ENCODE data around the gene CLDN20.

Gene CLDN20

DNA sequence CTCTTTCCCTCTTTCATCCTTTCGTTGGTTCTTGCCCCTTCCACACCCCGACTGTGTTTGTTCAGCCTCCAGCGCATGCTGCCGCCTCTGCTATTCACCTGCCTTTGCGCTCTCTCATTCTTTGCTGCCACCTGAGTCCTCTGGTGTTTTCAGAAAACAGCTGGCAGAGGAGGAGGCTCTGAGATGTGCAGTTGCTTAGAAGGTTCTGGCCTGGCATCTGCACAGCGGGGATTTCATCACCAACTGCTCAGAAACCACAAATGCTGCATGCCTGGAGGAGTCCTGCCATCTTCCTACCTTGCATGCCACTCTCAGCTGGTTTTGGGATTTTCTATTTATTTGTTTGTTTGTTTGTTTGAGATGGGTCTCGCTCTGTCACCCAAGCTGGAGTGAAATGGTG is 39.2 kb upstream of the CLDN20 start:
- CTCF ChIA-PET, result interaction anchor here (0.6 to 0.7 kb wide), 2 partner anchors 19 to 311 kb away, joined by 4 read pairs; no protein-coding TSS in a partner anchor
- POLR2A ChIA-PET, result interaction anchor here (0.6 kb wide), 1 partner anchor 899 kb away, joined by 4 read pairs; no protein-coding TSS in a partner anchor
- no peaks in the 10 kb centered on the region for H3K4me1 ChIP-seq (ENCODE audit: control insufficient read depth, insufficient read depth, low read length)
- TF ChIP-seq ZNF549 (tag by site-specific recombination; IDR thresholded peaks at IDR 0.05) (no peak), TRIM28 (IDR thresholded peaks at IDR 0.05; ENCODE audit: borderline replicate concordance, low read length) (no peak), ZFP41 (tag by site-specific recombination; IDR thresholded peaks at IDR 0.05; ENCODE audit: borderline replicate concordance) (no peak), ZNF292 (tag by site-specific recombination; IDR thresholded peaks at IDR 0.05; ENCODE audit: borderline replicate concordance, low read depth) (no peak), MYNN (tag by site-specific recombination; IDR thresholded peaks at IDR 0.05; ENCODE audit: borderline replicate concordance) (no peak), ZNF302 (tag by site-specific recombination; IDR thresholded peaks at IDR 0.05; ENCODE audit: low read depth) (no peak), ZNF621 (tag by site-specific recombination; IDR thresholded peaks at IDR 0.05) (no peak), ZNF777 (tag by site-specific recombination; IDR thresholded peaks at IDR 0.05; ENCODE audit: borderline replicate concordance) (no peak), MEIS1 (CRISPR knock-in tag; IDR thresholded peaks at IDR 0.05; ENCODE audit: borderline replicate concordance) (no peak), OSR2 (tag by site-specific recombination; IDR thresholded peaks at IDR 0.05) (no peak), REPIN1 (tag by site-specific recombination; IDR thresholded peaks at IDR 0.05; ENCODE audit: low read depth) (no peak), BCL11B (tag by site-specific recombination; IDR thresholded peaks at IDR 0.05; ENCODE audit: low read depth) (no peak), OVOL3 (tag by site-specific recombination; IDR thresholded peaks at IDR 0.05) (no peak), ZNF521 (tag by site-specific recombination; IDR thresholded peaks at IDR 0.05) (no peak), ZSCAN16 (tag by site-specific recombination; IDR thresholded peaks at IDR 0.05) (no peak)
- TF ChIP-seq, protein P1, sequence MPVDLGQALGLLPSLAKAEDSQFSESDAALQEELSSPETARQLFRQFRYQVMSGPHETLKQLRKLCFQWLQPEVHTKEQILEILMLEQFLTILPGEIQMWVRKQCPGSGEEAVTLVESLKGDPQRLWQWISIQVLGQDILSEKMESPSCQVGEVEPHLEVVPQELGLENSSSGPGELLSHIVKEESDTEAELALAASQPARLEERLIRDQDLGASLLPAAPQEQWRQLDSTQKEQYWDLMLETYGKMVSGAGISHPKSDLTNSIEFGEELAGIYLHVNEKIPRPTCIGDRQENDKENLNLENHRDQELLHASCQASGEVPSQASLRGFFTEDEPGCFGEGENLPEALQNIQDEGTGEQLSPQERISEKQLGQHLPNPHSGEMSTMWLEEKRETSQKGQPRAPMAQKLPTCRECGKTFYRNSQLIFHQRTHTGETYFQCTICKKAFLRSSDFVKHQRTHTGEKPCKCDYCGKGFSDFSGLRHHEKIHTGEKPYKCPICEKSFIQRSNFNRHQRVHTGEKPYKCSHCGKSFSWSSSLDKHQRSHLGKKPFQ (tag by site-specific recombination; IDR thresholded peaks at IDR 0.05), result no peak
- TF ChIP-seq, protein P2, sequence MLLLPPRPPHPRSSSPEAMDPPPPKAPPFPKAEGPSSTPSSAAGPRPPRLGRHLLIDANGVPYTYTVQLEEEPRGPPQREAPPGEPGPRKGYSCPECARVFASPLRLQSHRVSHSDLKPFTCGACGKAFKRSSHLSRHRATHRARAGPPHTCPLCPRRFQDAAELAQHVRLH (tag by site-specific recombination; IDR thresholded peaks at IDR 0.05), result no peak
- no peaks in the 10 kb centered on the region for H3K36me3 ChIP-seq (ENCODE audit: control insufficient read depth in 2 of 2, insufficient read depth in 1 of 2, low read length in 2 of 2)
- no peak overlapping the region for H3K4me3 ChIP-seq (ENCODE audit: low read depth, low read length)
- no peak overlapping the region for H3K27ac ChIP-seq (ENCODE audit: extremely low read depth, low read depth, low read length)
- H3K9me3 ChIP-seq (ENCODE audit: control insufficient read depth, insufficient read depth, low read depth, low read length), result no peaks in the 10 kb centered on the region

DNA sequence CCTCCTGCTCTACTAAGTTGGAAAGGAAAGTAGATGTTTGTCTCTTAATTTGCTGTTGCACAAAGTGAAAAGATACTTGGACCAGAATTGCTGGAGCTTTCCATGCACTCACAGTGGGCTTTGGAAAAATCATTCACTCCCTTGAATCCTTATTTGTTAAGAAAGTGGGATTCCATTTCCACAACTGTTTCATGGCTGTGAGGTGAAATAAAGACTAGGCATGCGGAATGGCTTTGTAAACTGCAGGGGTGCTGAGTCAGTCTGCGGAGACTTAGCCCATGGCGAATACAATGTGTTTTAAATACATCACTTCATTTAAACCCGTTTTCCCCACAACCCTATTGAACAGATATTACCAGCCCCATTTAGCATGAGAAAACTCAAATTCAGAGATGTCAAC is 36.8 kb upstream of the CLDN20 start:
- H3K36me3 ChIP-seq (ENCODE audit: control insufficient read depth in 2 of 2, insufficient read depth in 1 of 2, low read length in 2 of 2), result no peaks in the 10 kb centered on the region
- H3K9me3 ChIP-seq (ENCODE audit: control insufficient read depth, insufficient read depth, low read depth, low read length), result no peaks in the 10 kb centered on the region
- no peaks in the 10 kb centered on the region for H3K4me1 ChIP-seq (ENCODE audit: control insufficient read depth, insufficient read depth, low read length)
- TF ChIP-seq ZNF184 (tag by site-specific recombination; IDR thresholded peaks at IDR 0.05) (no peak), ZXDB (tag by site-specific recombination; IDR thresholded peaks at IDR 0.05) (no peak), SP7 (tag by site-specific recombination; IDR thresholded peaks at IDR 0.05) (no peak)
- TF ChIP-seq, protein P3, sequence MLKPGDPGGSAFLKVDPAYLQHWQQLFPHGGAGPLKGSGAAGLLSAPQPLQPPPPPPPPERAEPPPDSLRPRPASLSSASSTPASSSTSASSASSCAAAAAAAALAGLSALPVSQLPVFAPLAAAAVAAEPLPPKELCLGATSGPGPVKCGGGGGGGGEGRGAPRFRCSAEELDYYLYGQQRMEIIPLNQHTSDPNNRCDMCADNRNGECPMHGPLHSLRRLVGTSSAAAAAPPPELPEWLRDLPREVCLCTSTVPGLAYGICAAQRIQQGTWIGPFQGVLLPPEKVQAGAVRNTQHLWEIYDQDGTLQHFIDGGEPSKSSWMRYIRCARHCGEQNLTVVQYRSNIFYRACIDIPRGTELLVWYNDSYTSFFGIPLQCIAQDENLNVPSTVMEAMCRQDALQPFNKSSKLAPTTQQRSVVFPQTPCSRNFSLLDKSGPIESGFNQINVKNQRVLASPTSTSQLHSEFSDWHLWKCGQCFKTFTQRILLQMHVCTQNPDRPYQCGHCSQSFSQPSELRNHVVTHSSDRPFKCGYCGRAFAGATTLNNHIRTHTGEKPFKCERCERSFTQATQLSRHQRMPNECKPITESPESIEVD (tag by site-specific recombination; IDR thresholded peaks at IDR 0.05), result no peak
- H3K27ac ChIP-seq (ENCODE audit: extremely low read depth, low read depth, low read length), result no peak overlapping the region
- ChIA-PET CTCF (interaction anchor here (0.7 kb wide), 1 partner anchor 49 kb away, joined by 6 read pairs; no protein-coding TSS in a partner anchor), POLR2A (no interaction called here)
- no peak overlapping the region for H3K4me3 ChIP-seq (ENCODE audit: low read depth, low read length)
